Right atrium auricular region (tissue), 2 donors: ENCODE results near the gene ULK2. TPM values are rescaled to one million over a fixed set of nuclear protein-coding genes. Genes with fewer than 3 reads are reported as not detected.

Experiments
- DNase-seq: peaks from one replicate; pipeline ENCODE4 v3.0.0-alpha.2; 2019; ENCODE audit warnings: low spot score
- H3K27ac ChIP-seq, 2 donors: fragments of 200-600 bp; sonication (generic); 1 replicate in 1 of 2; 2 replicates in 1 of 2; pipeline ENCODE4 v1.5.1; 2016 to 2019
- H3K27me3 ChIP-seq, 2 donors: fragments of 200-600 bp; sonication (generic); one replicate each; pipeline versions ENCODE4 v1.5.1 to v1.6.0; 2017 to 2019
- H3K36me3 ChIP-seq: fragments of 200-600 bp; sonication (generic); one replicate; pipeline ENCODE4 v1.5.1; 2016
- H3K4me1 ChIP-seq, 2 donors: fragments of 200-600 bp; sonication (generic); one replicate each; pipeline versions ENCODE4 v1.5.1 to v1.6.0; 2017 to 2019
- H3K4me3 ChIP-seq, 2 donors: fragments of 200-600 bp; sonication (generic); 1 replicate in 1 of 2; 2 replicates in 1 of 2; pipeline ENCODE4 v1.5.1; 2017 to 2019; ENCODE audit warnings: mild to moderate bottlenecking in 1 of 2, moderate library complexity in 1 of 2
- H3K9me3 ChIP-seq, 2 donors: fragments of 200-600 bp; sonication (generic); one replicate each; pipeline ENCODE4 v1.5.1; 2019
- CTCF ChIP-seq, 2 donors: fragments of 200-600 bp; sonication (generic); IDR thresholded peaks; one replicate each; pipeline ENCODE4 v1.5.1; 2019; ENCODE audit warnings: antibody characterized with exemption in 2 of 2
- total RNA-seq, 2 donors: library from RNA; depleted of rRNA; stranded (reverse); fragments of >200 nt; gene quantifications; one replicate each; pipeline ENCODE4 v1.1.0, GENCODE V29; 2016

Gene ULK2
- total RNA-seq, 2 donors from 2014 or later = 18.4 to 20.3 TPM

GRCh38 chr17:19857640-19858039, 10.1 kb downstream of the ULK2 start:
- Histone ChIP-seq H3K27me3 (no peaks in the 10 kb centered on the region), H3K27ac (no peak overlapping the region), H3K9me3 (no peaks in the 10 kb centered on the region), H3K4me1 (no peaks in the 10 kb centered on the region), H3K4me3 (no peak overlapping the region), H3K36me3 (peaks cover 15% of the 10 kb centered on the region)
- DNase-seq = no peak
- no peak for TF ChIP-seq CTCF (IDR thresholded peaks at IDR 0.05)

GRCh38 chr17:19833914-19834313, 33.8 kb downstream of the ULK2 start:
- Histone ChIP-seq H3K27ac (no peak overlapping the region), H3K9me3 (no peaks in the 10 kb centered on the region), H3K27me3 (no peaks in the 10 kb centered on the region), H3K4me1 (no peaks in the 10 kb centered on the region), H3K36me3 (peaks cover 11% of the 10 kb centered on the region), H3K4me3 (no peak overlapping the region)
- no peak for TF ChIP-seq CTCF (IDR thresholded peaks at IDR 0.05)
- DNase-seq = no peak

GRCh38 chr17:19830061-19830460, 37.7 kb downstream of the ULK2 start:
- H3K27ac ChIP-seq = no peak overlapping the region
- peaks cover 18% of the 10 kb centered on the region for H3K36me3 ChIP-seq
- H3K4me3 ChIP-seq = no peak overlapping the region
- no peak for TF ChIP-seq CTCF (IDR thresholded peaks at IDR 0.05)
- no peaks in the 10 kb centered on the region for H3K4me1 ChIP-seq
- no peaks in the 10 kb centered on the region for H3K9me3 ChIP-seq
- H3K27me3 ChIP-seq = no peaks in the 10 kb centered on the region
- DNase-seq = no peak

- no peak for DNase-seq
- Histone ChIP-seq H3K9me3 (no peaks in the 10 kb centered on the region), H3K27me3 (no peaks in the 10 kb centered on the region), H3K27ac (no peak overlapping the region), H3K4me3 (no peak overlapping the region), H3K4me1 (no peaks in the 10 kb centered on the region), H3K36me3 (peaks cover 41% of the 10 kb centered on the region)
- no peak for TF ChIP-seq CTCF (IDR thresholded peaks at IDR 0.05)
Measured at GRCh38 chr17:19812407-19812806, 55.3 kb downstream of the ULK2 start.

GRCh38 chr17:19805006-19805405, 62.7 kb downstream of the ULK2 start:
- peaks cover 61% of the 10 kb centered on the region for H3K36me3 ChIP-seq
- no peak for DNase-seq
- TF ChIP-seq CTCF (IDR thresholded peaks at IDR 0.05) = no peak
- no peaks in the 10 kb centered on the region for H3K27me3 ChIP-seq
- H3K4me1 ChIP-seq = no peaks in the 10 kb centered on the region
- no peaks in the 10 kb centered on the region for H3K9me3 ChIP-seq
- no peak overlapping the region for H3K27ac ChIP-seq
- H3K4me3 ChIP-seq = no peak overlapping the region

GRCh38 chr17:19800571-19800970, 67.2 kb downstream of the ULK2 start:
- no peaks in the 10 kb centered on the region for H3K27me3 ChIP-seq
- peaks cover 70% of the 10 kb centered on the region for H3K36me3 ChIP-seq

More at GRCh38 chr17:19800571-19800970, 67.2 kb downstream of the ULK2 start:
- DNase-seq = no peak
- H3K4me3 ChIP-seq = no peak overlapping the region
- H3K27ac ChIP-seq = no peak overlapping the region
- no peaks in the 10 kb centered on the region for H3K4me1 ChIP-seq
- peaks cover 0 to 6% of the 10 kb centered on the region in 2 donors for H3K9me3 ChIP-seq
- no peak for TF ChIP-seq CTCF (IDR thresholded peaks at IDR 0.05)
